SH-SY5Y (cell line): Measurements from ENCODE around the gene HOMER1.

Experiments used
- GATA2 ChIP-seq: IDR thresholded peaks from 2 replicates; pipeline ENCODE4 v1.6.1; 2011; ENCODE audit warnings: mild to moderate bottlenecking, low read depth, low read length
- GATA3 ChIP-seq: IDR thresholded peaks from 2 replicates; pipeline ENCODE4 v1.6.1; 2011; ENCODE audit warnings: low read depth, mild to moderate bottlenecking, low read length, moderate library complexity

DNA sequence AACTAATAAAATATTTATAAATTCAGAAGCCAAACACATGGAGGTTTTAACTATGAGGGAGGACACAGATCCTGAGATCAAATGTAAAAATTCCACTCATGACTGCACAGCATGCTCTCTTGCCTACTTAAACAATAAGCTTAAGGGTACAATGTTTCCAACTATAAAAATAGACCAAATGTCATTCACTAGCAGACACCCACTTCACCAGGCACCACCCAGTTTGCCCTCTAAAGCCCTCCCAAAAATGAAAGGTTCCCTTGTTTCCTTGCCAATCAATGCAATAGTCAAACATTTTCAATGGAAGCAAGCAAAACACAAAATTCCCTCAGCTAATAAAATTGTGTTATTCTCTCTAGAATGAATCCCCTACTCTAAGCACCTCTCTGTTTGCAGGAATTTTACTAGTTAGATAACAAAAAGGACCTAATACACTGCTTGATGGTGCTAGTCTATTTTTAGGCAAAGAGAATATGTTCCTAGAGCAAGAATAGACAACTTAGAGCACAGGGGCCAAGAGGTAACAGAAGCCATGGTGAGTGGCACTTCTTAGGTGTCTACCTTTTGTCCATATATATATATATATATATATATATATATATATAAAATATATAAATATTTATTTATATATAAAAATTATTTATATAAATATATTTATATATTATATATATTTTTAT, 135.3 kb downstream of the HOMER1 start:
- TF ChIP-seq GATA2 (no peak), GATA3 (no peak)
